Fibroblast of skin of left quadriceps (primary cell): ENCODE results near the gene ARHGEF10L.
"Not testable (repeated sequence)": the region's sequence is repeated elsewhere in the genome, so short reads cannot be mapped to it uniquely, and the experiment has no call there.

Experiments used
- DNase-seq, 2 experiments: peaks; one replicate each; pipeline ENCODE4 v3.0.0-alpha.2; 2013; ENCODE audit warnings: low read depth in 2 of 2

The ARHGEF10L gene, protein sequence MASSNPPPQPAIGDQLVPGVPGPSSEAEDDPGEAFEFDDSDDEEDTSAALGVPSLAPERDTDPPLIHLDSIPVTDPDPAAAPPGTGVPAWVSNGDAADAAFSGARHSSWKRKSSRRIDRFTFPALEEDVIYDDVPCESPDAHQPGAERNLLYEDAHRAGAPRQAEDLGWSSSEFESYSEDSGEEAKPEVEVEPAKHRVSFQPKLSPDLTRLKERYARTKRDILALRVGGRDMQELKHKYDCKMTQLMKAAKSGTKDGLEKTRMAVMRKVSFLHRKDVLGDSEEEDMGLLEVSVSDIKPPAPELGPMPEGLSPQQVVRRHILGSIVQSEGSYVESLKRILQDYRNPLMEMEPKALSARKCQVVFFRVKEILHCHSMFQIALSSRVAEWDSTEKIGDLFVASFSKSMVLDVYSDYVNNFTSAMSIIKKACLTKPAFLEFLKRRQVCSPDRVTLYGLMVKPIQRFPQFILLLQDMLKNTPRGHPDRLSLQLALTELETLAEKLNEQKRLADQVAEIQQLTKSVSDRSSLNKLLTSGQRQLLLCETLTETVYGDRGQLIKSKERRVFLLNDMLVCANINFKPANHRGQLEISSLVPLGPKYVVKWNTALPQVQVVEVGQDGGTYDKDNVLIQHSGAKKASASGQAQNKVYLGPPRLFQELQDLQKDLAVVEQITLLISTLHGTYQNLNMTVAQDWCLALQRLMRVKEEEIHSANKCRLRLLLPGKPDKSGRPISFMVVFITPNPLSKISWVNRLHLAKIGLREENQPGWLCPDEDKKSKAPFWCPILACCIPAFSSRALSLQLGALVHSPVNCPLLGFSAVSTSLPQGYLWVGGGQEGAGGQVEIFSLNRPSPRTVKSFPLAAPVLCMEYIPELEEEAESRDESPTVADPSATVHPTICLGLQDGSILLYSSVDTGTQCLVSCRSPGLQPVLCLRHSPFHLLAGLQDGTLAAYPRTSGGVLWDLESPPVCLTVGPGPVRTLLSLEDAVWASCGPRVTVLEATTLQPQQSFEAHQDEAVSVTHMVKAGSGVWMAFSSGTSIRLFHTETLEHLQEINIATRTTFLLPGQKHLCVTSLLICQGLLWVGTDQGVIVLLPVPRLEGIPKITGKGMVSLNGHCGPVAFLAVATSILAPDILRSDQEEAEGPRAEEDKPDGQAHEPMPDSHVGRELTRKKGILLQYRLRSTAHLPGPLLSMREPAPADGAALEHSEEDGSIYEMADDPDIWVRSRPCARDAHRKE (N-terminal part only)

DNA sequence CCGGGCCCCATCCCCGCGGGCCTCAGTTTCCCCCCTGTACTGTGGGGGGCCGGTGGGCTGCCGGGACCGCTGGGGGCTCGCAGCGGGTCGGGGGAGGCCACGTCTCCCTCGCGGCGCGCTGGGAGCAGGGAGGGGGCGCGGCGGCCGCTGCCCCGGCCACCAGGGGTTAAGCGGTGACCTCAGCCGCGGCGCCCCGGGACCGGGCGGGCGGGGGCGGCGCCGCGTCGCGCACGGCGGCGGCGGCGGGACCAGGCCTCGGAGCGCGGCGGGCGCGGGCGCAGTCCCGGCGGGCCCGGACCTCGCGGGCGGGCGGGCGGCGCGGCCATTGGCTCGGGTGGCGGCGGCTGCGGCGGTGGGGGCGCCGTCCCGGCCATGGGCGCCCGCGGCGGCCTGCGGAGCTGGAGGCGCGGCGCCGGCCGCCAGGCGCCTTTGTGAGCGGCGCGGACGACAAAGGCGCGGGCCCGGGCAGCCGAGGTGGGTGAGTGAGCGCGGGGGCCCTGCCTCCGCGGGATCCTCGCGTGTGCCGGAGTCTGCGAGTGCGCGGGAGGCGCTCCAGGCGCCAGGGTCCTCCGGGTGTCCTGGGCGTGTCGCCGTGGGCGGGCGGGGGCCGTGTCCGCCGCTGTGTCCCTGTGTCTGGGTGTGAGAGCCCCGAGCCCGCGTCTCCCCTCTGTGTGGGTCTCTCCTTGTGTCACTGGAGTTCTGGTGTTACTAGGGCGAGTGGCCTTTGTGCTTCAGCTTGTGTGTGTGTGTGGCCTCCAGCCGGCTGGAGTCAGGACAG, at the start of gene ARHGEF10L:
Gene ARHGEF10L, plus strand, starts transcription at position 222 of the 778 bp plus-strand sequence. CDS start 40,898 bp downstream, outside the sequence.
- no peak for DNase-seq

GRCh38 chr1:17489768-17490417, 49.6 kb upstream of the ARHGEF10L start:
- DNase-seq, result not testable (repeated sequence)

DNA sequence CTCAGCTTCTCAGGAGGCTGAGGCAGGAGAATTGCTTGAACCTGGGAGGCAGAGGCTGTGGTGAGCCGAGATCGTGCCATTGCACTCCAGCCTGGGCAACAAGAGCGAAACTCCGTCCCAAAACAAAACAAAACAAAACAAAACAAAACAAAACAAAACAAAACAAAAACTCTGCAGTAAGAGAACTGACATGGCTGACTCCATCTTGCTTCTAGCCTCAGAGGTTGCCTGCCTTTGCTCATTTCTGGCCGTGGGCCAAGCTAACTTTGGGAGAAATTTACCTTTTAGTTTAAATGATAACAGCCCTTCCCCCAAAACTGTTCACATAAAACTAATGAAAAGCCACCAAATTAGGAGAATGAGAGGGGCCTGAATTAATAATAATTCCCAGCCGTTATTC, 48.8 kb upstream of the ARHGEF10L start:
- DNase-seq, result not testable (repeated sequence)

DNA sequence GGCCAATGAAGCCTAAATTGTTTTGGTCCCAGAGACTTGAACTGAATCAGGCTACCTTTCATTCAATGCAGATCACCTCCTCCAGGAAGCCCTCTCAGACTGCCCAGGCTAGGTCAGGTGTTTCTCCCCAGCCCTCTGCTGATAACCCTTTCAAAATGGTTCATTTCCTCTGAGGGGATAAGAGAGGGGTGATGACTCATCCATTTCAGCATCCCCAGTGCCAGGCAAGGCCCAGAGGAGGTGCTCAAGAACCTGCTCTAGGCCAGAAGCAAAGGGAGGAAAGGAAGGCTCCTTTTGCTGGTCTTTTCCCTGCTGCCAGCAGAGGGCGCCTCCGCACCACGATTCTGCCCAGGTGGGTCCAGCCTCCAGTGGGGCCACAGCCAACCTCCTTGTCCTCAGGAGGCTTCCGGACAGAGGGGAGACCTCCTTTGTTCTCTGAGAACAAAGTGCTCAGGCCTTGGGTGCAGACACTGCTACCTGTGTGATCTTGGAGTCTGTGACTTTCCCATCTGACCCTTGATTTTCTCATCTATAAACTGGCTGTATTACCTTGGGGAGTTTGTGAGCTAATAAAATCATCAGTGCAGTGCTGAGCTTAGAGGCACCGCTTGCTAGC, 45.3 kb upstream of the ARHGEF10L start:
- DNase-seq, result peak in 1 of 2 experiments; percentile 9

DNA sequence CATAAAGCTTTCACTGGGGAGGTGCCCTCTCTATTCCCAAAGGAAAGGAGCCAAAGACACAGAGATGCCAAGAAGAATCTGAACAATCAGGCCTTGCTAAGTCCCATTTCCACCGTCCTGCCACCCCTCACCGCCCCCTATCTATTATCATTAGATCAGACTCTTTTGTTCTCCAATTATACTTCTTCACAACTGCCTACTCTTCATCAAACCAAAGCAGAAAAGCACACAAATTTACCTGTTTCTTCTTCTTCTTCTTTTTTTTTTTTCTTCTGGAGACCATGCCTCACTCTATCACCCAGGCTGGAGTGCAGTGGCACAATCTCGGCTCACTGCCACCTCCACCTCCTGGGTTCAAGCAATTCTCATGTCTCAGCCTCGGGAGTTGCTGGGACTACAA, 43.1 kb upstream of the ARHGEF10L start:
- no peak for DNase-seq

DNA sequence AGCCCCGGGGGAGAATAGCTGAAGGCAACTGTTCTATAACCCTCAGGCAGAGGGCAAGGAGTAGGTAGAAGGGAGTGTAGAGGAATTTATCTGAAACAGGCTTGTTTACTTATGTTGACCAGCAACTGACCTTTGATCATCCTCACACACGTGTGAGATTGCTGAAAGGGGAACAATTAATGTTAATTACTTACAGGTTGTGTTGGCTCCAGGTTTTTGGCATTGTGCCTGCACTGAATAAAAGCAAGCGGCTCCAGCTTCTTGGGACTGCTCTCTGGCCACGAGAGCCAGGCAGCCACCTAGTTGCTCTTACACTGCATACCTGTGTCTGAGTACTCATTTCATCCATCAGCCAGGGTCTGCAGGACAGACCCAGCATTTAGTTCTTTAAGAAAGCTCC, 41.3 kb upstream of the ARHGEF10L start:
- DNase-seq, result no peak

GRCh38 chr1:17502326-17502778, 37.1 kb upstream of the ARHGEF10L start:
- DNase-seq, result peak; percentile 58 to 67

DNA sequence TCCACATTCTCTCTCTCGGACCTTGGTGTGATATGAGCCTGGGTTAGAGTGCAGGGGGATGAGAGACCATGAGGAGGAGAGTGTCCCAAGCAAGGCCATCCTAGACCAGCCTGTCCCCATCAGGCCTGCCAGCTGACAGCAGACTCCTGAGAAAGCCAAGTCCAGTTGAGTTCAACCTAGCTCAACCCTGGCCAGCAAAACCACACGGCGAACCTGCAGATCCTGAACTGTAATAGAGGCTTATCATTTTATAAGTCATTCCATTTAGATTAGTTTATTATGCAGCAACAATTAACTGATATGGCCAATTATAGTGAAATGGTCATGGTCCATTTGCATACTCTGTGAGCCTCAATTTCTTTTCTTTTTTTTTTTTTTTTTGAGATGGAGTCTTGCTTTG, 36.4 kb upstream of the ARHGEF10L start:
- DNase-seq, result no peak

- DNase-seq, result not testable (repeated sequence)
These were observed 32.3 kb upstream of the ARHGEF10L start for GRCh38 chr1:17507200-17507599.

DNA sequence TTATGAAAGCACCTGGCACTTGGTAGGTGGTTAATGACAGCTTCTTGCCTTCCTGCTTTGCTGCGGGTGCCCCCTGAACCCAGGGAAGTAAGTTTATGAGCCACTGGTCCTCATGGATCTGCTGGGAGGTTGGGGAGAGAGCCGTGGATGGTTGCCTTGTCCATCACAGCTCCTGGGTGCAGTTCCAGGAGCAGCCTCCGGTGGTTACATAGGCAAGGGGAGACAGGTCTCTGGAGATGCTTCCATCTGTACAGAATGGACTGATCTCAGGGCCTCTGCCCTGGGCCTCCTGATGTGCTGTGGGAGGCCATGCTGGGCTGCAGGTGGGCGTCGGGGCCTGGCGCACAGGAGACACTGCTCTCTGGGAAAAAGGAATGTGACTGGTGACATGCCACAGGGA, 31.6 kb upstream of the ARHGEF10L start:
- no peak for DNase-seq

- DNase-seq, result no peak
These were observed 30.1 kb upstream of the ARHGEF10L start for GRCh38 chr1:17509363-17509762.

- DNase-seq, result no peak
These were observed 29.4 kb upstream of the ARHGEF10L start for GRCh38 chr1:17510138-17510537.

- DNase-seq, result no peak
These were observed 28.3 kb upstream of the ARHGEF10L start for GRCh38 chr1:17511188-17511587.

DNA sequence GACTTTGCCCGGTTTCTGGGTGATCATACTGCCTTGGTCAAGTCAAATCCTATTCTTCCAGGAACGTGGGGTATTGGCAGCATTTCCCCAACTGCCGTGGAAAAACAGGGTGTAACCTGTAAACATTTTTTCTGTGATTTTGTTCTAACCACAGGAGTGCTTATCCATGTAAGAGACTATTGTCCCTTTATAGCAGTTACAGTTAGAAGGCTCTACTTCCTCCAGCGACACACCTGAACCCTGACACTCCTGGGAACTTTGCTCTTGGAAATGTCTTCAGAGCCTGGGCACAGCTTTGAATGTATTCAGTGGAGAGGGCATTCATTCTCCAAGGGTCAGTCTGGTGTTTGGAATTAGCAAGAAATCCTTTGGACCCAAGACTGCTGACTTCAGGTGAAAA, 26.4 kb upstream of the ARHGEF10L start:
- no peak for DNase-seq

- DNase-seq, result no peak
These were observed 24.7 kb upstream of the ARHGEF10L start for GRCh38 chr1:17514776-17515175.

DNA sequence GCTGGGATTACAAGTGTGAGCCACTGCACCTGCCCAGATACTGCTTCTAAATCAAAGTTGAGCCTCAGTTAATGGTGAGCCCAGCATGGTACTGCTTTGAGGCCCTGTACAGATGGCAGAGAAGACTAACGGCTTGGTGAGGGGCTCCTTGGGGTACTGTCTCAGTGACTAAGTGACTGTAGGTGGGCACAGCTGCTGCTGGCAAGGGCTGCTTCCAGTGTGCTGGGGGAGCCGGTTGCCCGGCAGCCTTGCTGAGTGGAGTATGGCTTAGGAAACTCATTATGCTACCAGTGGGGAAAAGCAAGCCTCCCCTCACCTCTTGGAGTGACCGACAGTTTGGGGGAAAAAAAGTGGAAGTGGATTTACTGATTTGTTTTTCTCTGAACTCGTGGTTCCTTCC, 23.6 kb upstream of the ARHGEF10L start:
- no peak for DNase-seq

DNA sequence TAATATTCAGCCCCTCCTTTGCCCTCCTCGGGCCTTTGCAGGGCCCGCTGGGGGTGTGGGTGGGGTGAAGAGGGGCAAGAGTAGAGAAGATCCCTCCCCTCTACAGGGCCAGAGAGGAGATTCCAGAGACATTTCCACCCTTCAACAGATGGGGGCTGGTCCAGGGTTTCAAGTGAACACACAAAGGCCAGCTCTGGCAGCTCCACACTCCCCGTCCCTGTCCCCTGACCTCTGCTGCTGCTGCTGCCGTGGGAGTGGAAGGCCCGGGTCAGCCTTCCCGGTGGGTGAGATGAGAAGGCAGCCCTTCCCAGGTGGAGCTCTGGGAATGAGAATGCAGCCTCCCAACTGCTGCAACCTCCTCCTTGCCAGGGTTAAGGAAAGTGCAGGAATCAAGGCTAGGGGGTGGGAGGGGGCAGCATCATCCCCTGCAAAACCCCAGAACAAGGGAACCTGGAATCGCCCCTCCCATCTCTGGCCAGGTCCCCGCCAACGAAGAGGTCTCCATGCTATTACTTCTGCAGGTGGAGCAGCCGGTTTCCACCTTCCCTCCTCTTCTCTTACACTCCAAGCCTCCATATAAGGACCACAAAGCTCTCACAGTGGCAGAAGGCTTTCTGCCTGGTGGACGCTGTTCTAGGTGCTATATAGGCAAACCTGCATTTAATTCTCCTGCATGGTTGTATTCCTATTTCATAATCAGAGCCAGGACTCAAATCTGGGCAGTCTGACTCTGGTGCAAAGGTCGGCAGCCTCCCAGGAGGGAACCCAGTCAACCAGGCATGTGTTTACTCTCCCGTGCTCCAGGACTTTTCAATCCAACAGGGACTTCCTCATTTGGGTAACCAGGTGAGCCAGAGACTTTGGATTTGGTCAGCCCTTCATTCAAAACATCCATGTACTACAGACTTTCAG, 22.9 kb upstream of the ARHGEF10L start:
- DNase-seq, result no peak

- DNase-seq, result no peak
These were observed 19.5 kb upstream of the ARHGEF10L start for GRCh38 chr1:17520041-17520440.
